ENCODE measurements around the gene BCR.
"Not testable (repeated sequence)": the region's sequence is repeated elsewhere in the genome, so short reads cannot be mapped to it uniquely, and the experiment has no call there.

The BCR gene

DNA sequence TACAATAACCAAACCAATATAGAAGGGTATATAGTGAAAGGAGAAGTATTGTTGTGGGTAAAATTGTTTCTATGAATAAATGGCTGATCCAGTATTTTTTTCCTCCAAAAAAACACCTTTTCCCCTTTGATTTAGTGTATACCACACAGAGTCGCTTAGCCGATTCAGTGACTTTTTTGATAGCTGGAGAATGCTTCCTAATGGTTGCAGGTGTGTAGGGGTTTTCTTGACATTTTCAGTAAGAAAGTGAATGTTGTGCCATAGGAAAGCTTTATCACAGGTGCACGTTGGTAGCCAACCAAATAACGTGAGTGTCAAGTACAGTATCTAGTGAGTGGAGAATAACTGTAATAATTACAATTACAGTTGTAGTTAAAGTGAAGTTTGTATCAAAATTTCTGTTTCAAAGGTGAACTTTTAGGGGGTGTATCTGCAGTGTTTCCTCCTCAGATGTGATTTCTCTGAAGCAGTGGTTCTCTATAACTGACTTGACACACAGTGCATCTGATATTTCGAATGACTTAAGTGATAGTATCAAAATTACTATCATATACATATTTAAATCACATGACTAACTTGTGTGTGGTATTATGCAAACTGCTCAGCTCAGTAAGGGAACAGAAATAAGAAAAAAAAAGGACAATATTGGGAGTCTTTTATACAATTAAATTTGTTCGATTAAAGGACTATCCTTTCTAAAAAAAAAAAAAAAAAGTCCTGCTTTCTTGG, 143.8 kb downstream of the BCR start:
- DNase-seq, result not testable (repeated sequence)

DNA sequence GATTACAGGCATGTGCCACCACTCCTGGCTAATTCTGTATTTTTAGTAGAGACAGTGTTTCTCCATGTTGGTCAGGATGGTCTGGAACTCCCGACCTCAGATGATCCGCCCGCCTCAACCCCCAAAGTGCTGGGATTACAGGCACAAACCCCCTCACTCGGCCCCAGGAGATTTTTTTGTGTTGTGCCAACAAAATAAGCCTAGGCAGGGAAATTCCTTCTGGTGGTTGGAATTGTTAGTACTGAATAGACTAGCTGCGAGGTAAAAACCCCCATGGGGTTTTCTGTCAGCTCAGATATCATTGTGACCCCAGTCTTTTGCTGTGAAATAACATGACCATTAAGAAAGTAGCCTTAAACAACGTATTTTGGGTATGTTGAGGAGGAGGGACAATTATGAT, 144.9 kb downstream of the BCR start:
- no peak for DNase-seq

DNA sequence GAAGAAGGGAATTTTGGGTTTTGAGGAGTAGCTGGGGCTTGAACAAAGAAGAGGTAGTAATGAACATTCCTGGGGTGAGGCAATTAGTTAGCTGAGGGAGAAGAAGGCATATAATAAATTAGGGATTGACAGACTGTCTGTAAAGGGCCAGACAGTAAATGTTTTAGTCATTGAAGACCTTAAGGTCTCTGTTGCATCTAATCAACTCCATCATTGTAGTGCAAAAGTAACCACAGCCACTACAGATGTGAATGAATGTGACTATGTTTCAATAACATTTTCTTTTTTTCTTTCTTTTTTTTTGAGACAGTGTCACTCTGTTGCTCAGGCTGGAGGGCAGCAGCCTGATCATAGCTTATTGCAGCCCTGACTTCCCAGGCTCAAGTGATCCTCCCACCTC, 153.5 kb downstream of the BCR start:
- DNase-seq, result not testable (repeated sequence)

DNA sequence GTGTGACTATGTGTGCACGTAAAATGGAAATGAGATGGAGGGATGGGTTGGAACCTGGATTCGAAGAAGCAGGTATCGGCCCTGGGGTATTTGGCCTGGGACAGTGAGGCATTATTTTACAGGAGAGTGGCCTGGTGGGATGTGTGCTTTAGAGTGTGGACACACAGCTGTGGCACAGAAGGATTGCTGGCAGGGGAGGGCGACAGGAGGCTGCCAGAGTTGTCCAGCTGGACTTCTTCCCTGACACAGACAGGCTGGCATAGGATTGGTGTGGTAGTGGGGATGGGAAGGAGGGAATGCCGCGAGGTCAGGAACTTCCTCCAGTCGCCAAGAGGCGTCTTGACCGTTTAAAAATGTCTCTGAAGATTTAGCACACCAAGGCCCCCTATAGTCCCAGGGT, 157.4 kb downstream of the BCR start:
- DNase-seq, result not testable (repeated sequence)

DNA sequence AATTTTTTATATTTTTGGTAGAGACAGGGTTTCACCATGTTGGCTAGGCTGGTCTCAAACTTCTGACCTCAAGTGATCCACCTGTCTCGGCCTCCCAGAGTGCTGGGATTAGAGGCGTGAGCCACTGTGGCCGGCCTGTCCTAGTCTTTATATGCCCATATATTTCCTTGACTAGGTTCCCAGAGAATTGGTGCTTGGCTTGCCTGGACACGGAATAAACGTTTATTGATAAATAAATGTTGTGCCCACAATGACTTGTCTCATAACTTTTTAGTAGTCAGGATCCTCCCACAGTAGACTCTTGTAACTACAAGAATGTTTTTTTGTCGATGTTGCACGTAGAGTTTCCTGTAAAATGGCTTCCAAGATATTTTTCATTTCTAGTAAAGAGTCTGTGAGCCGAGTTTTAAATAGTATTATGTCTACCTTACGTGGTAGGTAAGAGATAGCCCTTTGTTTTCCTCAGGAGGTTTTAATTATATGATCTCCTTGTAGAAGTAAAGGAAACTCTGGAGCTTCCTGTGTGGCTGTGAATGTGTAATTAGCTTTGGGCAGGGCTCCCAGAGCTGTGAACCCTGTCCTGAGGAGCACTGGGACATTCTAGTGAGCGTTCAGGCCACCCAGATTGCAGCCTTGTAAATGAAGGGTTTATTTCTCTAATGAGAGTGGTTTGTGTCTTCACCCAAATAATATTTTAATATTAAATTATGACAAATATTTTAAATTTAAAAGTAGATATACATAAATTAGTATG, 161.8 kb downstream of the BCR start:
- DNase-seq, result not testable (repeated sequence)

DNA sequence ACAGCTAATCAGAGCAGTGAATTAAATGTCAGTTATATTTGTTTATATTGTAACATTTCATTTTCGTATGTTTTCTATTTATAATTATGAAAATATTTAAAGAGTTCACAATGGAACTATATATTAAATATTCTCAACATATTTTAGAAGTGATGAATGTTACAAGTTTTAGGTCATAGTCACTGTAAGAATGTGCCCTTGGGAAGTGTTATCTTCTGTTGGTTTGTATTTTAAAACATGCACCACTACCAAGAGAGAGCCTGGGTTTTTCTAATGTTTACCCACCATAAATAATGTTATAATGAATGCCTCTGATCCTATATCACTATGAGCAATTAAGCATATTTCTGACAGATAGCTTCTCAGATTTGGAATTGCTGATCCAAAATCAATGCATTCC, 171.0 kb downstream of the BCR start:
- DNase-seq, result no peak

DNA sequence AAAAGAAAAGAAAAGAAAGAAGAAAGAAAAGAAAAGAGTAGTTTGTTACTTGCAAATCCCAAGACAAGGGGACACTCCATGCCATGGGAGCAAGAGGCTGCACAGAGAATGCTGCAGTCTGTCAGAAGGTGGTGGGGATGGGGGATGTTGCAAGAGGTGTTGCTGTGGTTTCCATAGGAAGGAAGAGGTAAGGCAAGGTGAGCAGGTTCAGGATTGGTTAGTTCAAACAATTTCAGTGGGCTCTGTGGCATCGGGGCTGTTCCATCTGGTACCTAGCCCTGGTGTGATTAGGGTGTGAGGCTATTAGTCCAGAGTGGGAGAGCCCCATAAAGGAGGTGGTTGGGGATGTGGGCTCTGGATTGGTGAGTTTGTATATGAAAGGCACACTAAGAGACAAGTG, 172.7 kb downstream of the BCR start:
- DNase-seq, result no peak

DNA sequence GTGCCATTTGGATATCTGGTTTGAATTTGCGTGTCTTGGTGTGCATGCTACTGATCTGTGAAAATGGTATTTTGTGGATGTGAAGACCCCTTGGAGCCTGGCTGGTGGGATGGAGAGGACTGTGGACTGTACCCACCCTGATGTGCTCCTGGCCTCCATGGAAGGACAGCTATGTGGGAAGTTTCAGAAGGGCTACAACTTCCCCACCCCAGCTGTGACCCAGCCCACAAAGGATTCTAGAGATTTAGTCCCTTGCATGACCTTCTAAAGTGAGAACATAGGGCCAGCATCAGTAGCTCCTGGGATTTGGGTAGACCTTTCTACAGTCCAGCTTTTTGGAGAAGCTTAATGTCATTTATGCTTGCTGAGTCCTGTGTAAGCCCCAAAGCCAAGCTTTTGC, 173.4 kb downstream of the BCR start:
- DNase-seq, result no peak

DNA sequence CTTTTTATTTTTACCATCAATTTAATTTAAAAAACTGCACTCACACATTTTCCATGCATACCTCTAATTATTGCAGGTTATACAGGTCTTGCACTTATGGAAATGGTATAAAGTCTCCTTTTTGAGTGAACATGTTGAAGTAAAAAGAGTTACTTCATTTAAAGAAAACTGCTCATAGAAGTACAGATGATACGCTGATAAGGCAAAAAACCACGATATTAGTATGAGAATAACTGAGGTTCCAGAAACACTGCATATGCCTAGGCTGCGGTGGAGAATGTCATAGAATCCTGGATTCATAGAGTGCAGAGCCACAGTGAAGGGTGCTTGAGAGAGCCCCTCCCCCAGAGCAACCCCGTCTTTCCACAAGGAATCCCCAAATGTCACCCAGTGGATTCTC, 175.8 kb downstream of the BCR start:
- no peak for DNase-seq

DNA sequence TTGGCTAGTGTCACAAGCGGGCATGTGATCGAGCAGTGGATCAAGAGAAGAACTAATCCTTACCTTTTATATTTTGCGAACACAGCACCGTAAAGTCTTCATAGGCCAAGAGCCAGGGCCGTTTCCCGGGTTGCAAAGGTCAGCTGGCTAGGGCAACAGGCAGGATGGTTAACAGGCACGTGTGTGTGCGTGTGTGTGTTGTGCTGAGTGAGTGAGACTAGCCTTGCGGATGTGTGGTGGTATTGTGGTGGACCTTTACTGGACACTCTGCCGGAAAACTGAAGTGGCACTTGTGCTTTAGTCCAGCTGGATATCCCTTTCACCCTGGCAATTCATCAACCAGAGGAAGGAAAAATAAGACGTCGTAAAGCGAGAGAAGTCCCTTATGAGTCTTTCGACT, 176.7 kb downstream of the BCR start:
- DNase-seq, result no peak

DNA sequence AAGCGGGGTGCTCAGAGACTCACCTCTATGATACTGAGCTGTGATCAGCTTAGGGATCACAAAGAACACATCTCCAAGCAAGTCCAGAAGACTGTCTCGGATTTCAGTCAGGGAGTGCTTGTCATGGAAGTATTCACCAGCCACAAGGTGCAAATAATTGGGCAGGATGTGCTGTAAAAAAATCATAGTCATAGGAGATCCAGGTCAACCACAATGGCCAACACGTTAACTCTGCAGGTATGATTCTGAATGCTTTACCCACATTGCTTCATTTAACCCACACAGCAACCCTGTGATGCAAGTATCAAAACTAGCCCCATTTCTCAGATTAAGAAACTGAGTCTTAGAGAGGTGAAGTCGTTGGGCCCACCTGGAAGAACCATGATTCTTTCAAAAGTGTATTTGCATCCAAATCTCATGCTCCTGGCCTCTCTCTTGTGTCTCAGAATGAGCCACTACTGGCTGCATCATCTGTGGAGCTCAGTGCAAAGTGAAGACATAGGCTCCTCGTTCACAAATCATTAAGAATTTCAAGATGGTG, 179.3 kb downstream of the BCR start:
- DNase-seq, result no peak

DNA sequence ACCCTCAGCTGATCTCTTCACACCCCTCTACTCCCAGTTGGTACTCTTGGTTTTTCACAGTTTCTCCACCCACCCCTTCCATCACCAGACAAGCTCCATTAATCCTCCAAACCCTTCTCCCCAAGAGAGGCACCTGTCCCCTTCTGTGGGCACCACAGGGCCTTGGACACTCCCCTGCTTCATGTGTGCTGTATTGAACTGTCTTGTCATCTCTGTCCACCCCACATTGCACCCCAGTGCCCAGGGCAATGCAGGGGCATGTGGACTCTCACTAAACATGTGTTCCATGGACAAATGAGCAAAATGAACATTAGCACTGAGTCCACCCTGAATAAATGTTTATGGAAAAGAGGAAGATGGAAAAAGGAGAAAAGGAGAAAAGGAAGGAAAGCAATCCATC, 181.4 kb downstream of the BCR start:
- no peak for DNase-seq

DNA sequence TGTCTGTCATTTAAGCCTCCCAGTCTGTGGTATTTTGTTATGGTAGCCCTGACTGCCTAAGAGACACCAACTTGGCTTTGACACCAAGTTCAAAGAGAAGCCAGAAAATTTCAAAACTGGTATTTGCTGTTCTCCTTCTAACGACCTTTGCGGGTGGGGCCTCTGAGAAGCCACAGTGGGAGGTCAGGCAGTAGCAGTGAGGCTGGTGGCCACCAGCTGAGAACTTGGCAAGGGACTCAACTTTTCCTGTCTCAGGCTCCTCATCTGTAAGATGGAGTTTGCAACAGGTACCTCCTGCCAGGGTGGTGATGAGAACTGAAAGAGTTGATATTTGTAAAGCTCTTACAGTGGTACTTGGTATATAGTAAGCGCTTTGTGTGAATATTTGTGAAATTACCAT, 183.4 kb downstream of the BCR start:
- DNase-seq, result no peak

DNA sequence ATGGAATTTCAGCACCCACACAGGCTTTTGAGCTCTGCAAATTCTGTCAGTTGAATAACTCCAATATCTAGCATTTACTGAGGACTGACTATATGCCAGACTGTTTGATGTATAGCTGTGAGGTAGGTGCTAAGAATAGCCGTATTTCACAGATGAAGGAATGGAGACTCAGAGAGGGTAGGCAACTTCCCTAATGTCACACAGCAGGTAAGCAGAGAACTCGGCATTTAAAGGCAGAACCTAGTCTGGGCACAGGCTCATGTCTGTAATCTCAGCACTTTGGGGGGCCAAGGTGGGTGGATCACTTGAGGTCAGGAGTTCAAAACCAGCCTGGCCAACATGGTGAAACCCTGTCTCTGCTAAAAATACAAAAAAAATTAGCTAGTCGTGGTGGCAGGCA, 184.1 kb downstream of the BCR start:
- DNase-seq, result no peak

DNA sequence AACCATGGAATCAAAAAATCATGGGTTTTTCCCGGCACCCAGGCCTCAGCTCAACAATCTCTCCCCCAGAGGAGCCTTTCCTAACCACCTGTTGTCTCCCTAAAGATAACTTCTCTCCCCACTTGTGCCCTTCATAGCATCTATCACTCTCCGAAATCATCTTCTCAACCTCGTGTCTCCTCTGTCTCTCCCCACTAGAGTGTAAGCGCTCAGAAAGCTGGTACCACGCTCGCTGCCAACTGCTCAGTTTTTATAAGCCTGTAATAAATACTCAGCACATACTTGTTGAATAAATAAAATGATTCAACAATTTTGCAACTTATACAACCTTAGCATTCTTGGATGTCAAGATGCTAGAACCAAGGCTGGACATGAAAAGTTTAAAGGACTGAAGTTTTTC, 185.2 kb downstream of the BCR start:
- no peak for DNase-seq

DNA sequence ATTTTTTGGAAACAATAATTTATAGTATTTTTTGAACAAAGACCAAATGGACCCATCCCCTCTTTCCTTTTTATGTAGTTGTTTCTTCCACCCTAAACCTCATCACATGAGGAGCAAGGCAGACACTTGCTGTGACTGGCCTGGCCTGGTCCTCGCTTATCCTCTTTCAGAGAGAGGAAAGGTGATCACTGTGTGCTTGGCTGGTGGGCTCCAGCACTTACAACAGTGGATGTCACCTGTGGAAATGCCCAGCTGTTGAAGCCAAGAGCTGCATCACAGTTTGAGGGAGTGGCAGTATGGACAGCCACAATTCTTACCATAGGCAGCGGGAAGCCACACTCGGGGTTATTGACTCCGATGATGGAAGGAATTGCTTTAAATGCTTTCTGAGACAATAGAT, 185.7 kb downstream of the BCR start:
- no peak for DNase-seq

DNA sequence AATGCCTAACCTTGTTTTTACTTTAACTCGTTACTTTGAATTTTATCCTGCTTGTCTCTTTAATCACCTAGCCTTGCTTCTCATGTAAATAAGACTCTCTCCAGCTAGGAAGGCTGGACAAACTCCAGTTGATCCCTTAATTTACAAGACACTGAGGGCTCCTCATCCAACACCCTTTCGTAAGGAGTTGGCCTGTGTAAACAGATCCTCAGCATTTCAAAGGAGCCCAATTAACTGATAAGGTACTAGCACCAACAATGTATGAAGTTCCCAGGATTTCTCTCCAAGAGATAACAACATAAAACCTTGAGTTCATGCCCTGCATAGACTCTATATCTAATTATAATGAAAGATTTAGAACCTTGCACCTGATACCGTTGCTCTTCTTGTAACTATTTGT, 186.9 kb downstream of the BCR start:
- DNase-seq, result not testable (repeated sequence)

Data from NCI-H524 (cell line).